Lower lobe of right lung (tissue), 2 donors: ENCODE measurements around the gene FILIP1. TPM values are rescaled to one million over a fixed set of nuclear protein-coding genes. Genes with fewer than 3 reads are reported as not detected.
"Not testable (repeated sequence)": the region's sequence is repeated elsewhere in the genome, so short reads cannot be mapped to it uniquely, and the experiment has no call there.

Source experiments
- ATAC-seq, 2 donors: fragments of 200-7000 bp; cut with Tn5 transposase; one replicate each; pipeline ENCODE4 v1.9.1; 2020 to 2022; ENCODE audit warnings: mild to moderate bottlenecking in 2 of 2, moderate library complexity in 2 of 2
- DNase-seq: peaks from one replicate; pipeline ENCODE4 v3.0.0-alpha.2; 2020
- H3K27ac ChIP-seq: fragments of 200-600 bp; one replicate; pipeline ENCODE4 v1.8.0; 2022
- H3K27me3 ChIP-seq: fragments of 200-600 bp; one replicate; pipeline ENCODE4 v1.8.0; 2022; ENCODE audit warnings: low read depth
- H3K36me3 ChIP-seq: fragments of 200-600 bp; one replicate; pipeline ENCODE4 v1.8.0; 2022; ENCODE audit warnings: mild to moderate bottlenecking
- H3K4me1 ChIP-seq: fragments of 200-600 bp; one replicate; pipeline ENCODE4 v1.8.0; 2022
- H3K4me3 ChIP-seq: fragments of 200-600 bp; one replicate; pipeline ENCODE4 v1.8.0; 2022; ENCODE audit warnings: mild to moderate bottlenecking
- H3K9me3 ChIP-seq: fragments of 200-600 bp; one replicate; pipeline ENCODE4 v1.8.0; 2022
- intact Hi-C: fragments of 100-400 bp; cut with DNase I; formaldehyde crosslinking; loops from one replicate; pipeline ENCODE4 v1.11.0; 2022
- total RNA-seq: library from RNA; stranded (reverse); fragmentation: NEBNext Ultra II Directional; extraction: Animal tissue kit (Norgen Biotek cat#: 25700); gene quantifications from one replicate; pipeline ENCODE4 v1.2.1, GENCODE V29; 2021
- TF ChIP-seq, protein P1 (sequence below): fragments of 200-600 bp; IDR thresholded peaks from one replicate; pipeline ENCODE4 v1.8.0; 2022; ENCODE audit warnings: antibody characterized with exemption, mild to moderate bottlenecking
- donor health status: DM: no; HTN: yes; CAD: no; lungs with severe emphysema.

The FILIP1 gene
- total RNA-seq, 1 donor from 2014 or later, result 17.4 TPM

DNA sequence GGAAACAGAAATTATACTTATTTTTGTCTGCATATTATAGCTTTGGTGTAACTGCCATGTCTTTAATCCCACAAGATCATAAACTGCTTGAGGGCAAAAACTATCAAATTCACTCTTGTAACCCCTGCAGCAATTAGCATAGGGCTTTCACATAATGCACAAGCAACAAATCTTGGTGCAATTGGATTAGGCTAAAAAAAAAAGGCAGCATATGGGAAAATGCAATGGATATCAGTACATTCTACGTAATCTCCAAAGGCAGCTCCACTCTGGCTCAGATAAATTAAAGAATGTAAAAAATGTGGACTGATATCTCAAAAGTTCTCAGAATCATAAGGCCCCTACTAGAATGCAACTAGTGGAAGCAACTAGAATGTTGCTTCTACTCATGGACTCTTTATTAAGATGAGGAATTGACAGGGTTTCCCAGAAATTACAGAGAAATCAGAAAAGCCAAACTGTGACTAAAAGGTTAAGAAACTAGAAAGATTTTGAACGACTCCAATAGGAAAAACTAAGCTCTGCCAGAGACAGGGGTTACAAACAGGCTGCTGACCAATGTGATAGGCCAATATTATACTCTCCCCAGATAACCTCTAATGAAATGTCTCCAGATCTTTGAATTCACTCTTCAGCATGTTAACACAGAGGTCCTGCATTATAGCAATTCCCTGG is 55.0 kb downstream of the FILIP1 start:
- no peak for DNase-seq
- no peak for ATAC-seq
- TF ChIP-seq, protein P1, sequence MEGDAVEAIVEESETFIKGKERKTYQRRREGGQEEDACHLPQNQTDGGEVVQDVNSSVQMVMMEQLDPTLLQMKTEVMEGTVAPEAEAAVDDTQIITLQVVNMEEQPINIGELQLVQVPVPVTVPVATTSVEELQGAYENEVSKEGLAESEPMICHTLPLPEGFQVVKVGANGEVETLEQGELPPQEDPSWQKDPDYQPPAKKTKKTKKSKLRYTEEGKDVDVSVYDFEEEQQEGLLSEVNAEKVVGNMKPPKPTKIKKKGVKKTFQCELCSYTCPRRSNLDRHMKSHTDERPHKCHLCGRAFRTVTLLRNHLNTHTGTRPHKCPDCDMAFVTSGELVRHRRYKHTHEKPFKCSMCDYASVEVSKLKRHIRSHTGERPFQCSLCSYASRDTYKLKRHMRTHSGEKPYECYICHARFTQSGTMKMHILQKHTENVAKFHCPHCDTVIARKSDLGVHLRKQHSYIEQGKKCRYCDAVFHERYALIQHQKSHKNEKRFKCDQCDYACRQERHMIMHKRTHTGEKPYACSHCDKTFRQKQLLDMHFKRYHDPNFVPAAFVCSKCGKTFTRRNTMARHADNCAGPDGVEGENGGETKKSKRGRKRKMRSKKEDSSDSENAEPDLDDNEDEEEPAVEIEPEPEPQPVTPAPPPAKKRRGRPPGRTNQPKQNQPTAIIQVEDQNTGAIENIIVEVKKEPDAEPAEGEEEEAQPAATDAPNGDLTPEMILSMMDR, result no peak
- Histone ChIP-seq H3K4me1 (peaks cover 32% of the 10 kb centered on the region), H3K27ac (peak overlapping the region; percentile 39), H3K9me3 (no peaks in the 10 kb centered on the region), H3K4me3 (no peak overlapping the region), H3K36me3 (no peaks in the 10 kb centered on the region), H3K27me3 (no peaks in the 10 kb centered on the region)
- intact Hi-C loops, result no loop called here

DNA sequence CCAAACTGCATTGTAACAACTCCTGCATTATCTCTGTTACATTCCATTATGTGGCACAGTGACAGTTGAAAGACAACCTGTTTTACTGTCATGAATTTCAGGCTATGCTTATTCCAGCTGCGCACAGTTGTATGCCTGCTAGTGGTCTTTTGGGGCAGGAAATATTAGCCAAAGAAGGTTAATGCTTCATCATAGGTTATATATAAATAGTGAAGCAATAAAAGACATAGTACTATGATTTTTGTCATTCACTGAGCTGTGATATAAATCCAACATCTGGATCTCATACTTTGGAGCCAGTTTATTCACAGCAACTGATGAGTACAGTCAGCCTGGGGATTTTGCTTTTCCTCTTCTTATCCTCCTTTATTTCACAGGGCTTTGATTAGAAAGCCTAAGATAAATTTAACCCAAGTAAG is 55.6 kb downstream of the FILIP1 start:
- intact Hi-C loops, result no loop called here
- Histone ChIP-seq H3K4me3 (no peak overlapping the region), H3K4me1 (peaks cover 32% of the 10 kb centered on the region), H3K27me3 (no peaks in the 10 kb centered on the region), H3K9me3 (no peaks in the 10 kb centered on the region), H3K36me3 (no peaks in the 10 kb centered on the region), H3K27ac (peak overlapping the region; percentile 39)
- DNase-seq (no peak), ATAC-seq (peak; percentile 20 to 41)
- TF ChIP-seq, protein P1, result no peak

- Histone ChIP-seq H3K27ac (peak overlapping the region; percentile 39), H3K36me3 (no peaks in the 10 kb centered on the region), H3K4me3 (no peak overlapping the region), H3K4me1 (peaks cover 32% of the 10 kb centered on the region), H3K9me3 (no peaks in the 10 kb centered on the region), H3K27me3 (no peaks in the 10 kb centered on the region)
- TF ChIP-seq, protein P1, result no peak
- intact Hi-C loops, result no loop called here
- ATAC-seq (peak; percentile 62 to 67), DNase-seq (no peak)
Observed at GRCh38 chr6:75437421-75437891, 56.1 kb downstream of the FILIP1 start.

GRCh38 chr6:75436869-75437268 is 56.7 kb downstream of the FILIP1 start:
- TF ChIP-seq, protein P1, result no peak
- Histone ChIP-seq H3K27ac (no peak overlapping the region), H3K9me3 (no peaks in the 10 kb centered on the region), H3K4me3 (no peak overlapping the region), H3K36me3 (no peaks in the 10 kb centered on the region), H3K4me1 (peaks cover 32% of the 10 kb centered on the region), H3K27me3 (no peaks in the 10 kb centered on the region)
- DNase-seq (no peak), ATAC-seq (peak; percentile 44 to 60)
- intact Hi-C loops, result no loop called here

DNA sequence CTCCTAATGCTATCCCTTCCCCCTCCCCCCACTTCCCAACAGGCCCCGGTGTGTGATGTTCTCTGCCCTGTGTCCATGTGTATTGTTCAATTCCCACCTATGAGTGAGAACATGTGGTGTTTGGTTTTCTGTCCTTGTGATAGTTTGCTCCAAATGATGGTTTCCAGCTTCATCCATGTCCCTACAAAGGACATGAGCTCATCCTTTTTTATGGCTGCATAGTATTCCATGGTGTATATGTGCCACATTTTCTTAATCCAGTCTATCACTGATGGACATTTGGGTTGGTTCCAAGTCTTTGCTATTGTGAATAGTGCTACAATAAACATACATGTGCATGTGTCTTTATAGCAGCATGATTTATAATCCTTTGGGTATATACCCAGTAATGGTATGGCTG is 60.8 kb downstream of the FILIP1 start:
- H3K9me3 ChIP-seq, H3K4me1 ChIP-seq, H3K27me3 ChIP-seq, DNase-seq, H3K36me3 ChIP-seq, ATAC-seq, H3K27ac ChIP-seq, intact Hi-C loops, H3K4me3 ChIP-seq: not testable (repeated sequence)

DNA sequence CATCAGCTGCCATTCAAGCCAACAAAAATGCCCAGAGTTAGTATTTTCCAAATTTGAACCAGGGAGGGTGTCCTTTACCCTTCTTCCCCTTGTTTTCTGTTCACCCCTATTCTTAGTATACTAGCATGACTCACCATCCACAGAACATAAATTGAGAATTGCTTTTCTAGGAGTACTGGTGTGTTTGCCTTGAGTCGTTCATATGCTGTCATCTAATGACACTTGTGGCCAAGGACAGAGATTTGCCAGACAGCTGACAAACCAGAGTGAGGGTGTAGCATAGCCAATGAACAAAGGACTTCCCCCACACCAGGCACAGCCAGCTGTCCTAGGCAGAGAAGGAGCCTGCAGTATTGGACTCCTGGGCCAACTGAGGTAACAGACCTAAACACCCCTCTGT is 62.2 kb downstream of the FILIP1 start:
- no peak overlapping the region for H3K27ac ChIP-seq
- DNase-seq (no peak), ATAC-seq (peak; percentile 32 to 76)
- no peaks in the 10 kb centered on the region for H3K36me3 ChIP-seq
- no peaks in the 10 kb centered on the region for H3K4me1 ChIP-seq
- H3K4me3 ChIP-seq, result no peak overlapping the region
- TF ChIP-seq, protein P1, result no peak
- H3K27me3 ChIP-seq, result no peaks in the 10 kb centered on the region
- H3K9me3 ChIP-seq, result no peaks in the 10 kb centered on the region
- intact Hi-C loops, result no loop called here
